ENCODE data around the gene LYVE1. TPM values are rescaled to one million over a fixed set of nuclear protein-coding genes. Genes with fewer than 3 reads are reported as not detected.
"Not testable (repeated sequence)": the region's sequence is repeated elsewhere in the genome, so short reads cannot be mapped to it uniquely, and the experiment has no call there.

Gene LYVE1, protein sequence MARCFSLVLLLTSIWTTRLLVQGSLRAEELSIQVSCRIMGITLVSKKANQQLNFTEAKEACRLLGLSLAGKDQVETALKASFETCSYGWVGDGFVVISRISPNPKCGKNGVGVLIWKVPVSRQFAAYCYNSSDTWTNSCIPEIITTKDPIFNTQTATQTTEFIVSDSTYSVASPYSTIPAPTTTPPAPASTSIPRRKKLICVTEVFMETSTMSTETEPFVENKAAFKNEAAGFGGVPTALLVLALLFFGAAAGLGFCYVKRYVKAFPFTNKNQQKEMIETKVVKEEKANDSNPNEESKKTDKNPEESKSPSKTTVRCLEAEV
- total RNA-seq, result 62.0 and 441 TPM in 2 replicates

- peak; percentile 83 to 89 for DNase-seq (ENCODE audit: low read depth in 2 of 2)
Measured at GRCh38 chr11:10568486-10568941, at the start of gene LYVE1. Gene LYVE1, minus strand, starts transcription at chr11:10568665. Its CDS starts 133 bp downstream, at chr11:10568532.

GRCh38 chr11:10617551-10617950, 49.1 kb upstream of the LYVE1 start:
- DNase-seq (ENCODE audit: low read depth in 2 of 2), result no peak

GRCh38 chr11:10611979-10612862, 43.8 kb upstream of the LYVE1 start:
- no peak for DNase-seq (ENCODE audit: low read depth in 2 of 2)

DNA sequence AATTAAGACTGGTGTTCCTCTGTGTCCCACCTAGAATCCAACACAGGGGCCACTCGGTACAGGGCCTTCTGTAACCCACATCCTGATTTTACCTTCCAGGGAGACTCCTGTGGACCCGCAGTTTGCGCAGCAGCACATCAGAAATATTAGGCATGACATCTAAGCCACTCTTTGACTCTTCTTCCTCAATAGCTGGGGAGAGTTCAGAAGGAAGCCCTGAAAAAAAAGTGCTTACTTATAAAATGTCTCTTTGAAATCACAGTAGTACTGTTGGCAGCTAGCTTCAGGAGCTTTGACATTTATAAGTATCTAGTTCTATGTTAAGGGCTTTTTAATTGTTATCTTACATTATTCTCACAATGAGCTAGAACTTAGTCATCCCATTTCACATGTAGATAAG, 41.2 kb upstream of the LYVE1 start:
- DNase-seq (ENCODE audit: low read depth in 2 of 2), result no peak

- no peak for DNase-seq (ENCODE audit: low read depth in 2 of 2)
Measured at GRCh38 chr11:10608584-10608983, 40.1 kb upstream of the LYVE1 start.

DNA sequence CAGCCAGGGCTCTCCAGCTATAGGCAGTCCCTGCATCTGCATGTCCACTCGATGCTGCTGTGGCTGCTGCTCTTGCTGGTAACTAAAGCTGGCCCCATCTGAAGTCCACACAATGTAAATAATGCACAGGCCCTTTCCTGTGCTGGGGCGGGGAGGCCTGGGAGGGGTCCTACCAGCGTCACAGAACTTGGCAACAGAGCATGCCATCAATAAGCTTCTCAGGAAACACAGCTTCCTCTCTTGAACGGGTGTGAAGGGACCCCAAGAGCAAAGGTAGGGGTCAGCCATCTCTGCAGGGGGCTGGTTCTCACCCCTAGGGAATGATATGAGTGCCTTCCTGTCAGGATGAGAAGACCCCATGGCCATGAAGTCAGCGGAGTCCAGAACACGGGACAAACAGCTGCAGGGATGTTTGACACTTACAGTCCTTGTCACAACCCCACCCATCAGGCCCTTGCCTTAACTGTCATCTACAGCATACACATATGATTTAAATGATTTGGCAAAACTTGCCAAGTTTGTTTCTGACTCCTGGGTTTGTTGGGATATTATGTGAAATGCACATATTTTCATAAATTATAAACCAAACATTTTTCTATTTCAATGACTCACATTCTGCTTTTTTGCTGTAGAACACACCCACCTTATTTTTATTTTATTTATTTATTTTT, 39.1 kb upstream of the LYVE1 start:
- peak; percentile 86 to 99 for DNase-seq (ENCODE audit: low read depth in 2 of 2)

DNA sequence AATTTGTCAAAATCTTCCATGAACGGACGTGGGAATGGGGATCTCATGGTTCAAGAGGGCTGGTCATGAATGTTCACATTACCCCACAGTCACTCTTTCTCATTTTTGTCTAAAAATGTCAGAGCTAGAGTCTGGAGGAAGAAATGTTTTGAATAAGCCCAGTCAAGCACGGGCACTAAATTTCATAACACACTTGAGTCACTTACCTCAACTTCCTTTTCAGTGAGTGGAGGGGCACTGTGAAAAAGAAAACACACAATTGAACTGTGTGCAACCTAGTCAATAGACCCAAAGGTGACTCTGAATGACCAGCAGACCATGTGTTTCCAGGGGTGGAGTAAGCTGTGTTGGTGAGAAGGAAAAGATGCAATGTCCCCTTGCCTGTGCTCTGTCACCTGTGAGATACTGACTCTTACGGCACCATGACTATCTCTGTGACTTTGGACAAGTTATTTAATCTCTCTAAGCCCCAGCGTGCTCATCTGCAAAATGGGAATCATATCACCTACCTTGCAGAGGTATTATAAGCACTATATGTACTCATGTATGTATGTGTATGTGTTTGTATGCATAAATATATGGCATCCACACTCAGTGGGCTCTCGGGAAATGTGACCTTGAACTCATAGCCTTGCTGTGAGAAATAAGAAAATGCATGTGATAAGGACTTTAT, 38.2 kb upstream of the LYVE1 start:
- peak; percentile 80 to 91 for DNase-seq (ENCODE audit: low read depth in 2 of 2)

GRCh38 chr11:10605941-10606381, 37.5 kb upstream of the LYVE1 start:
- DNase-seq (ENCODE audit: low read depth in 2 of 2), result peak; percentile 52 to 77

DNA sequence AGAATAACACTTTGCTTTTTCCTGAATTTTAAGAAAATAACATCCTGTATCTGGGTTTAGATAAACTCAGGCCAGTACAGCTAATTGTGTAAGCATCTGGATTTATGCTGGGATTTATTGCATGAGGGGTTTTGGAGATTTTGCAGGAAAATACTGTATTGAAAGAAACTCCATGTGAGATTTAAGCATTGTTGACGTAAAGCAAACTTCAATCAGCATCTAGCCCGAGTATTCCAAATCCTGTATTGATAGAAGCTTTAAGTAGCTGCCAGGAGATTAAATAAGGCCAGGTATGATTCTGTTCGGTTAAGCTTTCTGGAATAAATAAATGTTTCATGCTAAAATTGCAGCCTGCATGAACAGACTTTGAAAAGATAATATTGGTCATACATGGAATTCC, 36.3 kb upstream of the LYVE1 start:
- no peak for DNase-seq (ENCODE audit: low read depth in 2 of 2)

- DNase-seq (ENCODE audit: low read depth in 2 of 2), result no peak
Measured at GRCh38 chr11:10604340-10604748, 35.9 kb upstream of the LYVE1 start.

DNA sequence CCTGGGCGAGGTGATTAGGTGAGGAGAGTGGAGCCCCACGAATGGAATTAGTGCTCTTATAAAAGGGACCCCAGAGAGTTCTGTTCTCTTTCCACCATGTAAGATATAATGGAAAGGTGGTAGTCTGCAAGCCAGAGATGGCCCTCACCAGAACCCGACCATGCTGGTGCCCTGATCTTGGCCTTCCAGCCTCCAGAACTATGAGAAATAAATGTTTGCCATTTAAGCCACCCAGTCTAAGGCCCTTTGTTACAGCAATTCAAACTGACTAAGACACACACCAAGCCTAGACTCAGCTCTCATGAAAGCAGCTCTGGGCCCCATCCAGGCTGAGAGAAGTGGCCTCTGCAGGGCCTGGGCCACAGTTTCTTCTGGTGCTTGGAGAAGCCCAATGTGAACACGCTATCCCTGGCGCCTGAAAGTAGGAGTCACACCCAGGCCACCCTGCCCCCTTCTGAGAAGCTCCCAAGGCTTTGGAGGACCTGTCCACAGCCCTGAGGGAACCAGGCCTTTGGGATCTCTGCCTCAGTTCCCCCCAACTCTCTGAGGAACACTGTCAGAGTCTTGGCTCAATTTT, 35.3 kb upstream of the LYVE1 start:
- no peak for DNase-seq (ENCODE audit: low read depth in 2 of 2)

DNA sequence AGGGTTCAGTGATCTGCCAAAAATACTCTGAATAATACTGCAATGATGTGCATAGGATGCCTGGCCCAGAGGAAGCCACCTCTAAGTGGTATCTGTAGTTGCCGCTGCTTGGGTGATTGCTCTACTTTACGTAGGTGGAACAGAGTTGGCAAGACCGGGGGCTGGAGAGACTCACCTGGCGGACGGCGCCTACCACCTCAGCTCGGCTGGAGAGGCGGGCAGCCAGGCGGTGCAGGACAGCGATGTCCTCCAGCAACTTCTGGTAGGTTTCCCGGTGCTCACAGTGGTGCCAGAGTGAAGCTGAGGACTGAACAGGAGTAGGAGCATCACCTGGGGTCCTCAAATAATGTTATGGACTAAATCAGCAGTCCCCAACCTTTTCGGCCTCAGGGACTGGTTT, 34.5 kb upstream of the LYVE1 start:
- no peak for DNase-seq (ENCODE audit: low read depth in 2 of 2)

GRCh38 chr11:10602366-10602765, 33.9 kb upstream of the LYVE1 start:
- DNase-seq (ENCODE audit: low read depth in 2 of 2), result no peak

DNA sequence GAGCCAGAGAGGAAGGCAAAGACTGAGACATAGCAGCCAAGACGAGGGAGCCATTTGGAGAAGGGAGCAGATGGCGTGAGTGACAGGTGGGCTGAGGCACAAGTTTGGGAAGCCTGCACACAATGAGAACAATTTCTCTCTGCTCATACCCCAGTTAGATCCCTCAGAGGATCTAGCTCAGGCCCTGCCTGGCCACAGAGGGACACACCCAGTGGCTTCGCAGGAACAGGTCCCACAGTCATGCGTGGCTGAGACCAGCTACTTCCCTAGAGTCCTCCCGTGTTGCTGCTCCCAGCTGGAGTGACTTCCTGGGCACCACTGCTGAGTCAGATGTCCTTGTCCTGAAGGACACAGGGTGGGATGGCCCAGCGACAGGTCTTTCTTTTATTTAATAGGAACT, 33.4 kb upstream of the LYVE1 start:
- DNase-seq (ENCODE audit: low read depth in 2 of 2), result no peak

DNA sequence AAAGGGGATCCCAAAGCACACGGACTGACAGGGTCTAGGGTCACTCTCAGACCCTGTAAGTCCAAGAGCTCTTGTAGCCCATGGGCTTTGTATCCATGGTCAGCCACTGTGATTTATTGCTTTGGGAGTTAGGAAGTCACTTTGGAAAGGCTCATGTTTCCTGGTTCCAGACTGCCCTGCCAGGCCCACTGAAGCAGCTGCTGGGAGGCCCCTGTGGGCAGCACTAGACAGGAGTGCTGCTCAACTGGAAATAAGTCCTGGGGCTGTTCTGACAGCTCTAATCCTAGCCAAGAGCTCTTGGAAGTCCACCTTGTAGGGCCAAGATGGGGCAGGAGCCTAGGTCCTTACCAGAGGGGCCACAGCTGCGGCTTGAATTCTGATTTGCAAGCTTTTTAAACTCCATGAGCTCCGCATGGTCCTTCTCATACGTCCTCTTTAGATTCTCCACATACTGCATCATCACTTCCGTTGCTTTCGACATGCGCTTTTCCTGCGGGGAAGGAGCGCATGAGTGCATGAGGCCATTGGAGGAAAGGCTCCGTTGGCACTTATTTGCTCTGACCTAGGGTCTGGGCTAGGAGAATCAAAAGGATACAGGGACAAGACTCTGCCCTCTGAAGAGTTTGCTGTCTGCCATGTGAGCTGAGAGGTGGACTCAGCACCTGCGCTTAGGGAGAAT, 32.2 kb upstream of the LYVE1 start:
- DNase-seq (ENCODE audit: low read depth in 2 of 2), result peak in 1 of 2 donors; percentile 44

- peak; percentile 30 to 55 for DNase-seq (ENCODE audit: low read depth in 2 of 2)
Measured at GRCh38 chr11:10599388-10600175, 31.1 kb upstream of the LYVE1 start.

DNA sequence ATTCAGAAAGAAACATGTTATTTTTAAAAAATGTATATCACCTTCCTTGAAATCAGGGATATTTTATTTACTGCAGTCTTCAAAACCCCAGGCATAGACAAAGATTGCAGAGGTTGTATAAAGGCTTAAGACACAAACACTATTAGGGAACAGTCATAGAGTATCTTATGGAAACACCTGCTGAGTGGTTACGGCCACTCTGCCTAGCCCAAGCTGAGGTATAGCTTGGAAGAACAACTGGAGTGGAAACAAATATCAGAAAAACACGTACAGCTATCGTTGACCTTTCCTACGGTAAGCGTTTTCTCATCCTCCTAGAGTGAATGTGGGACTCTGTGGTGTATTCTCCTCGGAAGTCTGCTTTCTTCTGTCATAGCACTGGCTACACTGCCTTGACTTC, 30.4 kb upstream of the LYVE1 start:
- DNase-seq (ENCODE audit: low read depth in 2 of 2), result no peak

- no peak for DNase-seq (ENCODE audit: low read depth in 2 of 2)
Measured at GRCh38 chr11:10597877-10598351, 29.4 kb upstream of the LYVE1 start.

GRCh38 chr11:10595840-10596239, 27.4 kb upstream of the LYVE1 start:
- not testable (repeated sequence) for DNase-seq (ENCODE audit: low read depth in 2 of 2)

Data from dermis microvascular lymphatic vessel endothelial cell (primary cell).